ENCODE results near the gene EFEMP1. TPM values are rescaled to one million over a fixed set of nuclear protein-coding genes. Genes with fewer than 3 reads are reported as not detected.

EFEMP1 gene
- total RNA-seq (not detected), polyA plus RNA-seq (not detected), total RNA-seq (not detected)

- H3K36me3 Mint-ChIP-seq = peaks cover 0 to 5% (median 0%) of the 10 kb centered on the region in 5 donors
- Histone ChIP-seq H3K9me3 (ENCODE audit: control insufficient read depth in 2 of 3, low read length in 3 of 3) (no peaks in the 10 kb centered on the region), H3K27ac (ENCODE audit: low read depth, low read length) (no peak within 1 kb of the TSS), H3K4me1 (ENCODE audit: control insufficient read depth in 2 of 2, insufficient read depth in 2 of 2, low read length in 2 of 2) (no peaks in the 10 kb centered on the region), H3K36me3 (ENCODE audit: control insufficient read depth in 2 of 3, insufficient read depth in 3 of 3, low read length in 3 of 3) (no peaks in the 10 kb centered on the region), H3K4me3 (ENCODE audit: low read length) (no peak within 1 kb of the TSS), H3K27me3 (ENCODE audit: control insufficient read depth in 2 of 2, insufficient read depth in 2 of 2, low read length in 2 of 2) (peaks cover 0 to 8% of the 10 kb centered on the region in 2 donors)
- H3K9me3 Mint-ChIP-seq = peaks cover 0 to 9% (median 0%) of the 10 kb centered on the region in 11 donors
- H3K27me3 Mint-ChIP-seq = peaks cover 41 to 52% (median 46%) of the 10 kb centered on the region in 5 donors
- H3K4me1 Mint-ChIP-seq = peaks cover 0 to 9% (median 0%) of the 10 kb centered on the region in 7 donors
- no peak within 1 kb of the TSS for H3K27ac Mint-ChIP-seq
- POLR2A ChIA-PET = no interaction called here
- intact Hi-C loops (cut with micrococcal nuclease) = no loop called here
- peak within 1 kb of the TSS in 5 of 10 donors; percentile 8 to 47 (median 23) for H3K4me3 Mint-ChIP-seq
- ATAC-seq (no peak), DNase-seq (no peak)
- CTCF ChIA-PET = no interaction called here
Observed at GRCh38 chr2:55923091-55923981, at the start of gene EFEMP1. EFEMP1 (minus strand) TSS chr2:55923782; CDS start chr2:55922440, 1,342 bp downstream.

- H3K27me3 ChIP-seq (ENCODE audit: control insufficient read depth in 2 of 2, insufficient read depth in 2 of 2, low read length in 2 of 2) = no peaks in the 10 kb centered on the region
- H3K27ac ChIP-seq (ENCODE audit: low read depth, low read length) = no peak overlapping the region
- Mint-ChIP-seq H3K36me3 (no peaks in the 10 kb centered on the region), H3K27ac (no peak overlapping the region), H3K27me3 (peaks cover 0 to 6% (median 4%) of the 10 kb centered on the region in 5 donors), H3K4me1 (no peaks in the 10 kb centered on the region), H3K4me3 (no peak overlapping the region), H3K9me3 (peaks cover 0 to 13% (median 0%) of the 10 kb centered on the region in 11 donors)
- H3K9me3 ChIP-seq (ENCODE audit: control insufficient read depth in 2 of 3, low read length in 3 of 3) = no peaks in the 10 kb centered on the region
- ChIA-PET POLR2A (no interaction called here), CTCF (no interaction called here)
- ATAC-seq = no peak
- no peak overlapping the region for H3K4me3 ChIP-seq (ENCODE audit: low read length)
- no peaks in the 10 kb centered on the region for H3K36me3 ChIP-seq (ENCODE audit: control insufficient read depth in 2 of 3, insufficient read depth in 3 of 3, low read length in 3 of 3)
- no peaks in the 10 kb centered on the region for H3K4me1 ChIP-seq (ENCODE audit: control insufficient read depth in 2 of 2, insufficient read depth in 2 of 2, low read length in 2 of 2)
- DNase-seq = no peak
- intact Hi-C loops (cut with micrococcal nuclease) = no loop called here
Observed at GRCh38 chr2:55970500-55970899, 46.9 kb upstream of the EFEMP1 start.

GRCh38 chr2:55968941-55969340 lies 45.4 kb upstream of the EFEMP1 start:
- H3K9me3 Mint-ChIP-seq = peaks cover 0 to 11% (median 0%) of the 10 kb centered on the region in 11 donors
- Histone ChIP-seq H3K27ac (ENCODE audit: low read depth, low read length) (no peak overlapping the region), H3K36me3 (ENCODE audit: control insufficient read depth in 2 of 3, insufficient read depth in 3 of 3, low read length in 3 of 3) (no peaks in the 10 kb centered on the region), H3K9me3 (ENCODE audit: control insufficient read depth in 2 of 3, low read length in 3 of 3) (no peaks in the 10 kb centered on the region), H3K4me1 (ENCODE audit: control insufficient read depth in 2 of 2, insufficient read depth in 2 of 2, low read length in 2 of 2) (no peaks in the 10 kb centered on the region), H3K27me3 (ENCODE audit: control insufficient read depth in 2 of 2, insufficient read depth in 2 of 2, low read length in 2 of 2) (no peaks in the 10 kb centered on the region), H3K4me3 (ENCODE audit: low read length) (no peak overlapping the region)
- H3K36me3 Mint-ChIP-seq = no peaks in the 10 kb centered on the region
- intact Hi-C loops (cut with micrococcal nuclease) = no loop called here
- no peak for DNase-seq
- H3K27me3 Mint-ChIP-seq = peaks cover 0 to 9% (median 4%) of the 10 kb centered on the region in 5 donors
- H3K4me3 Mint-ChIP-seq = no peak overlapping the region
- H3K4me1 Mint-ChIP-seq = no peaks in the 10 kb centered on the region
- no peak overlapping the region for H3K27ac Mint-ChIP-seq
- ChIA-PET POLR2A (no interaction called here), CTCF (no interaction called here)
- ATAC-seq = no peak

- DNase-seq = no peak
- H3K36me3 Mint-ChIP-seq = no peaks in the 10 kb centered on the region
- Histone ChIP-seq H3K9me3 (ENCODE audit: control insufficient read depth in 2 of 3, low read length in 3 of 3) (no peaks in the 10 kb centered on the region), H3K36me3 (ENCODE audit: control insufficient read depth in 2 of 3, insufficient read depth in 3 of 3, low read length in 3 of 3) (no peaks in the 10 kb centered on the region), H3K4me1 (ENCODE audit: control insufficient read depth in 2 of 2, insufficient read depth in 2 of 2, low read length in 2 of 2) (no peaks in the 10 kb centered on the region), H3K27ac (ENCODE audit: low read depth, low read length) (no peak overlapping the region), H3K27me3 (ENCODE audit: control insufficient read depth in 2 of 2, insufficient read depth in 2 of 2, low read length in 2 of 2) (no peaks in the 10 kb centered on the region), H3K4me3 (ENCODE audit: low read length) (no peak overlapping the region)
- ChIA-PET CTCF (no interaction called here), POLR2A (no interaction called here)
- H3K4me1 Mint-ChIP-seq = no peaks in the 10 kb centered on the region
- intact Hi-C loops (cut with micrococcal nuclease) = no loop called here
- H3K27ac Mint-ChIP-seq = no peak overlapping the region
- H3K27me3 Mint-ChIP-seq = peaks cover under 1 to 10% (median 7%) of the 10 kb centered on the region in 5 donors
- peak; percentile 12 for ATAC-seq
- no peak overlapping the region for H3K4me3 Mint-ChIP-seq
- peaks cover 0 to 13% (median 0%) of the 10 kb centered on the region in 11 donors for H3K9me3 Mint-ChIP-seq
Observed at GRCh38 chr2:55966401-55967118, 43.0 kb upstream of the EFEMP1 start.

- Histone ChIP-seq H3K4me1 (ENCODE audit: control insufficient read depth in 2 of 2, insufficient read depth in 2 of 2, low read length in 2 of 2) (no peaks in the 10 kb centered on the region), H3K36me3 (ENCODE audit: control insufficient read depth in 2 of 3, insufficient read depth in 3 of 3, low read length in 3 of 3) (no peaks in the 10 kb centered on the region), H3K27ac (ENCODE audit: low read depth, low read length) (no peak overlapping the region), H3K4me3 (ENCODE audit: low read length) (no peak overlapping the region), H3K9me3 (ENCODE audit: control insufficient read depth in 2 of 3, low read length in 3 of 3) (no peaks in the 10 kb centered on the region), H3K27me3 (ENCODE audit: control insufficient read depth in 2 of 2, insufficient read depth in 2 of 2, low read length in 2 of 2) (no peaks in the 10 kb centered on the region)
- Mint-ChIP-seq H3K4me3 (no peak overlapping the region), H3K4me1 (no peaks in the 10 kb centered on the region), H3K36me3 (no peaks in the 10 kb centered on the region), H3K9me3 (peaks cover 0 to 13% (median 0%) of the 10 kb centered on the region in 11 donors), H3K27ac (no peak overlapping the region), H3K27me3 (peaks cover 3 to 10% (median 5%) of the 10 kb centered on the region in 5 donors)
- ChIA-PET CTCF (no interaction called here), POLR2A (no interaction called here)
- intact Hi-C loops (cut with micrococcal nuclease) = no loop called here
- no peak for DNase-seq
- ATAC-seq = no peak
Observed at GRCh38 chr2:55965966-55966365, 42.4 kb upstream of the EFEMP1 start.

GRCh38 chr2:55965276-55965675 lies 41.7 kb upstream of the EFEMP1 start:
- no peak overlapping the region for H3K4me3 ChIP-seq (ENCODE audit: low read length)
- ChIA-PET POLR2A (no interaction called here), CTCF (no interaction called here)
- Mint-ChIP-seq H3K4me1 (no peaks in the 10 kb centered on the region), H3K36me3 (no peaks in the 10 kb centered on the region), H3K4me3 (no peak overlapping the region), H3K9me3 (peaks cover 0 to 13% (median 0%) of the 10 kb centered on the region in 11 donors), H3K27me3 (peaks cover 3 to 10% (median 5%) of the 10 kb centered on the region in 5 donors), H3K27ac (no peak overlapping the region)
- no peak for DNase-seq
- no peaks in the 10 kb centered on the region for H3K9me3 ChIP-seq (ENCODE audit: control insufficient read depth in 2 of 3, low read length in 3 of 3)
- intact Hi-C loops (cut with micrococcal nuclease) = no loop called here
- no peaks in the 10 kb centered on the region for H3K36me3 ChIP-seq (ENCODE audit: control insufficient read depth in 2 of 3, insufficient read depth in 3 of 3, low read length in 3 of 3)
- H3K27me3 ChIP-seq (ENCODE audit: control insufficient read depth in 2 of 2, insufficient read depth in 2 of 2, low read length in 2 of 2) = no peaks in the 10 kb centered on the region
- H3K4me1 ChIP-seq (ENCODE audit: control insufficient read depth in 2 of 2, insufficient read depth in 2 of 2, low read length in 2 of 2) = no peaks in the 10 kb centered on the region
- no peak for ATAC-seq
- H3K27ac ChIP-seq (ENCODE audit: low read depth, low read length) = no peak overlapping the region

All from naive thymus-derived CD4-positive, alpha-beta T cell (primary cell).